Measurements from ENCODE around the gene TUBD1. TPM values are rescaled to one million over a fixed set of nuclear protein-coding genes. Genes with fewer than 3 reads are reported as not detected.

Gene TUBD1
- total RNA-seq, 1 experiment from 2014 or later, result 12.5 TPM

GRCh38 chr17:59811209-59811608 is 81.5 kb downstream of the TUBD1 start:
- peaks cover 19% of the 10 kb centered on the region for H3K4me1 ChIP-seq (ENCODE audit: control insufficient read depth, insufficient read depth, low read length)
- peaks cover 4% of the 10 kb centered on the region; the same call in 1 of the 2 replicates for H3K36me3 ChIP-seq (ENCODE audit: control insufficient read depth, insufficient read depth, low read length)
- H3K27me3 ChIP-seq (ENCODE audit: control insufficient read depth, insufficient read depth, low read length), result no peaks in the 10 kb centered on the region
- no peak for ATAC-seq
- TF ChIP-seq TCF7L2 (IDR thresholded peaks at IDR 0.05; ENCODE audit: low read depth, low read length), result no peak
- TF ChIP-seq REST (IDR thresholded peaks at IDR 0.05; ENCODE audit: insufficient read depth in 1 of 2, low read depth in 2 of 2, low read length in 1 of 2), result no peak
- no peak for TF ChIP-seq SIN3A (IDR thresholded peaks at IDR 0.05; ENCODE audit: borderline replicate concordance, insufficient read depth, low read depth, low read length)
- TF ChIP-seq CTCF (IDR thresholded peaks at IDR 0.05), result no peak
- no peak for TF ChIP-seq POLR2AphosphoS5 (IDR thresholded peaks at IDR 0.05; ENCODE audit: low read depth, low read length)
- no TSS peak for BruUV-seq (replicated peaks)
- peak overlapping the region; percentile 92 for H3K27ac ChIP-seq (ENCODE audit: low read length)
- POLR2A ChIA-PET, result no interaction called here
- CTCF ChIA-PET, result no interaction called here
- intact Hi-C loops (cut with micrococcal nuclease; ENCODE audit: unreplicated experiment), result no loop called here
- H3K9me3 ChIP-seq (ENCODE audit: control insufficient read depth, insufficient read depth, low read depth, low read length), result no peaks in the 10 kb centered on the region
- no peak for DNase-seq (ENCODE audit: low read depth, low spot score)
- in situ Hi-C loops (cut with HindIII; ENCODE audit: low pct_unique_long_range_greater_than_20kb, low sequenced_read_pairs), result no loop called here
- H3K4me3 ChIP-seq (ENCODE audit: low read depth in 2 of 2, low read length in 2 of 2), result no peak overlapping the region

- H3K4me3 ChIP-seq (ENCODE audit: low read depth in 2 of 2, low read length in 2 of 2), result no peak overlapping the region
- POLR2A ChIA-PET, result no interaction called here
- peak overlapping the region; percentile 92 for H3K27ac ChIP-seq (ENCODE audit: low read length)
- no peak for DNase-seq (ENCODE audit: low read depth, low spot score)
- ATAC-seq, result no peak
- no peaks in the 10 kb centered on the region for H3K9me3 ChIP-seq (ENCODE audit: control insufficient read depth, insufficient read depth, low read depth, low read length)
- in situ Hi-C loops (cut with HindIII; ENCODE audit: low pct_unique_long_range_greater_than_20kb, low sequenced_read_pairs) (no loop called here), intact Hi-C loops (cut with micrococcal nuclease; ENCODE audit: unreplicated experiment) (no loop called here)
- H3K4me1 ChIP-seq (ENCODE audit: control insufficient read depth, insufficient read depth, low read length), result peaks cover 17% of the 10 kb centered on the region
- no peaks in the 10 kb centered on the region for H3K27me3 ChIP-seq (ENCODE audit: control insufficient read depth, insufficient read depth, low read length)
- peaks cover 4% of the 10 kb centered on the region; the same call in 1 of the 2 replicates for H3K36me3 ChIP-seq (ENCODE audit: control insufficient read depth, insufficient read depth, low read length)
- TF ChIP-seq POLR2AphosphoS5 (IDR thresholded peaks at IDR 0.05; ENCODE audit: low read depth, low read length), result no peak
- no peak for TF ChIP-seq REST (IDR thresholded peaks at IDR 0.05; ENCODE audit: insufficient read depth in 1 of 2, low read depth in 2 of 2, low read length in 1 of 2)
- no peak for TF ChIP-seq CTCF (IDR thresholded peaks at IDR 0.05)
- TF ChIP-seq TCF7L2 (IDR thresholded peaks at IDR 0.05; ENCODE audit: low read depth, low read length), result no peak
- TF ChIP-seq SIN3A (IDR thresholded peaks at IDR 0.05; ENCODE audit: borderline replicate concordance, insufficient read depth, low read depth, low read length), result no peak
- BruUV-seq (replicated peaks), result no TSS peak
- CTCF ChIA-PET, result no interaction called here
These were observed 81.9 kb downstream of the TUBD1 start for GRCh38 chr17:59810894-59811153.

Small RNA genes lying within 50 kb of the gene (microRNA-seq; reads per million reads assigned to microRNA genes)
- 486,515 reads per million, percentile 100 among the genes with 10 or more reads in this experiment for gene MIR21 (ENCODE audit: unreplicated experiment)

Other genes starting within 250 kb of the TUBD1 start
- 40.2 TPM for gene PTRH2, start 185.5 kb downstream of the TUBD1 start, total RNA-seq (2021; ENCODE audit: unreplicated experiment)
- gene VMP1, start 185.3 kb downstream of the TUBD1 start, total RNA-seq (2021; ENCODE audit: unreplicated experiment), result 281 TPM
- gene RPS6KB1, start 178 bp upstream of the TUBD1 start, total RNA-seq (2021; ENCODE audit: unreplicated experiment), result 34.6 TPM
- gene RNFT1, start 71.8 kb upstream of the TUBD1 start, total RNA-seq (2021; ENCODE audit: unreplicated experiment), result 11.7 TPM
- gene HEATR6, start 186.0 kb upstream of the TUBD1 start, total RNA-seq (2021; ENCODE audit: unreplicated experiment), result 20.9 TPM

Measured in Panc1 (cell line).